H9 (cell line): ENCODE data around the gene CDH23. TPM values are rescaled to one million over a fixed set of nuclear protein-coding genes. Genes with fewer than 3 reads are reported as not detected.

ENCODE experiments used
- DNase-seq: peaks from one replicate; pipeline ENCODE4 v3.0.0-alpha.2; 2017
- H2AFZ ChIP-seq: one replicate; pipeline ENCODE4 v1.6.1; 2013; ENCODE audit warnings: mild to moderate bottlenecking, low read length, control low read depth, moderate library complexity
- H2AK5ac ChIP-seq: 2 replicates; pipeline ENCODE4 v1.6.1; 2013; ENCODE audit warnings: low read length, control low read depth, mixed read lengths; ENCODE audit not compliant: insufficient read length
- H2BK120ac ChIP-seq: one replicate; pipeline ENCODE4 v1.6.1; 2013; ENCODE audit warnings: low read depth, mild to moderate bottlenecking, low read length, control low read depth, inconsistent platforms; ENCODE audit not compliant: poor library complexity, severe bottlenecking
- H2BK12ac ChIP-seq: 2 replicates; pipeline ENCODE4 v1.6.1; 2013; ENCODE audit warnings: low read length, control low read depth, mixed read lengths, low read depth; ENCODE audit not compliant: insufficient read length
- H2BK15ac ChIP-seq: 2 replicates; pipeline ENCODE4 v1.6.1; 2013; ENCODE audit warnings: low read depth, low read length, control low read depth
- H2BK20ac ChIP-seq: one replicate; pipeline ENCODE4 v1.6.1; 2013; ENCODE audit warnings: low read depth, mild to moderate bottlenecking, low read length, control low read depth, inconsistent platforms; ENCODE audit not compliant: poor library complexity, severe bottlenecking
- H2BK5ac ChIP-seq: 2 replicates; pipeline ENCODE4 v1.6.1; 2013; ENCODE audit warnings: low read length, control low read depth, mixed read lengths; ENCODE audit not compliant: insufficient read length
- H3K14ac ChIP-seq: 2 replicates; pipeline ENCODE4 v1.6.1; 2013; ENCODE audit warnings: low read length, control low read depth; ENCODE audit not compliant: insufficient read depth
- H3K18ac ChIP-seq: 2 replicates; pipeline ENCODE4 v1.6.1; 2013; ENCODE audit warnings: low read depth, mild to moderate bottlenecking, mixed read lengths, low read length, control low read depth; ENCODE audit not compliant: insufficient read length
- H3K23ac ChIP-seq: 2 replicates; pipeline ENCODE4 v1.6.1; 2013; ENCODE audit warnings: low read length, control low read depth, mixed read lengths, low read depth; ENCODE audit not compliant: insufficient read length
- H3K23me2 ChIP-seq: 2 replicates; pipeline ENCODE4 v1.6.1; 2013; ENCODE audit warnings: low read depth, mild to moderate bottlenecking, mixed read lengths, low read length, control low read depth; ENCODE audit not compliant: insufficient read length, poor library complexity, severe bottlenecking
- H3K27ac ChIP-seq: 2 replicates; pipeline ENCODE4 v1.5.1; 2013; ENCODE audit warnings: low read length, control low read depth, mixed read lengths, low read depth; ENCODE audit not compliant: insufficient read length
- H3K27me3 ChIP-seq: 2 replicates; pipeline ENCODE4 v1.6.1; 2013; ENCODE audit warnings: low read length, control low read depth, inconsistent platforms; ENCODE audit not compliant: insufficient read depth
- H3K4ac ChIP-seq: 2 replicates; pipeline ENCODE4 v1.6.1; 2013; ENCODE audit warnings: low read depth, mild to moderate bottlenecking, control low read depth, inconsistent platforms, low read length, moderate library complexity
- H3K4me1 ChIP-seq: 2 replicates; pipeline ENCODE4 v1.6.1; 2013; ENCODE audit warnings: low read length, control low read depth, inconsistent platforms; ENCODE audit not compliant: insufficient read depth
- H3K4me2 ChIP-seq: 2 replicates; pipeline ENCODE4 v1.6.1; 2013; ENCODE audit warnings: low read length, control low read depth, mixed read lengths; ENCODE audit not compliant: insufficient read length, insufficient read depth
- H3K56ac ChIP-seq: 2 replicates; pipeline ENCODE4 v1.6.1; 2013; ENCODE audit warnings: low read depth, mild to moderate bottlenecking, mixed read lengths, low read length, control low read depth; ENCODE audit not compliant: insufficient read length
- H3K79me1 ChIP-seq: 2 replicates; pipeline ENCODE4 v1.6.1; 2013; ENCODE audit warnings: low read depth, mild to moderate bottlenecking, moderate library complexity, low read length, control low read depth, inconsistent platforms; ENCODE audit not compliant: insufficient read depth, poor library complexity, severe bottlenecking
- H3K79me2 ChIP-seq: 2 replicates; pipeline ENCODE4 v1.6.1; 2013; ENCODE audit warnings: low read length, control low read depth, inconsistent platforms; ENCODE audit not compliant: insufficient read depth
- H3K9ac ChIP-seq: 2 replicates; pipeline ENCODE4 v1.6.1; 2013; ENCODE audit warnings: low read length, control low read depth, mixed read lengths; ENCODE audit not compliant: insufficient read length; ENCODE audit errors: extremely low read depth
- H3K9me3 ChIP-seq: one replicate; pipeline ENCODE4 v1.6.1; 2013; ENCODE audit warnings: low read depth, low read length, inconsistent platforms; ENCODE audit not compliant: control insufficient read depth
- H3T11ph ChIP-seq: one replicate; pipeline ENCODE4 v1.6.1; 2013; ENCODE audit warnings: mild to moderate bottlenecking, low read length, control low read depth, inconsistent platforms
- H4K20me1 ChIP-seq: one replicate; pipeline ENCODE4 v1.6.1; 2013; ENCODE audit not compliant: control insufficient read depth, insufficient read length, insufficient read depth
- H4K5ac ChIP-seq: 2 replicates; pipeline ENCODE4 v1.6.1; 2013; ENCODE audit warnings: low read depth, mild to moderate bottlenecking, mixed read lengths, low read length, control low read depth; ENCODE audit not compliant: insufficient read length
- H4K8ac ChIP-seq: replicated peaks from 2 replicates; pipeline ENCODE4 v1.6.1; 2013; ENCODE audit warnings: low read length, control low read depth, mixed read lengths, low read depth; ENCODE audit not compliant: insufficient read length
- H4K91ac ChIP-seq: 2 replicates; pipeline ENCODE4 v1.6.1; 2013; ENCODE audit warnings: low read depth, mild to moderate bottlenecking, moderate library complexity, mixed read lengths, low read length, control low read depth; ENCODE audit not compliant: insufficient read length
- H3K27ac Mint-ChIP-seq, 3 experiments: 2 replicates in 2 of 3; 3 replicates in 1 of 3; pipeline ENCODE4 v1.8.0; 2020 to 2021; ENCODE audit warnings: mixed read lengths in 3 of 3, mild to moderate bottlenecking in 1 of 3, moderate library complexity in 1 of 3
- H3K27me3 Mint-ChIP-seq: 2 replicates; pipeline ENCODE4 v1.8.0; 2021; ENCODE audit warnings: low read depth, mild to moderate bottlenecking, moderate library complexity, mixed read lengths
- H3K36me3 Mint-ChIP-seq, 3 experiments: 2 replicates in 2 of 3; 3 replicates in 1 of 3; pipeline ENCODE4 v1.8.0; 2020 to 2021; ENCODE audit warnings: low read depth in 3 of 3, mixed read lengths in 3 of 3; ENCODE audit not compliant: insufficient read depth in 1 of 3
- H3K4me1 Mint-ChIP-seq, 2 experiments: 2 replicates each; pipeline ENCODE4 v1.8.0; 2020; ENCODE audit warnings: mixed read lengths in 2 of 2
- H3K4me3 Mint-ChIP-seq, 2 experiments: 2 replicates in 1 of 2; 3 replicates in 1 of 2; pipeline ENCODE4 v1.8.0; 2020 to 2021; ENCODE audit warnings: mild to moderate bottlenecking in 2 of 2, mixed read lengths in 2 of 2, moderate library complexity in 1 of 2
- H3K9me3 Mint-ChIP-seq, 2 experiments: 2 replicates in 1 of 2; 3 replicates in 1 of 2; pipeline ENCODE4 v1.8.0; 2020; ENCODE audit warnings: mild to moderate bottlenecking in 2 of 2, mixed read lengths in 2 of 2, moderate library complexity in 1 of 2
- CTCF ChIP-seq: fragments of 200-600 bp; sonication (generic); conservative IDR thresholded peaks from 3 replicates; pipeline ENCODE4 v1.8.0; 2021; ENCODE audit warnings: antibody characterized with exemption, mild to moderate bottlenecking
- WGBS: extraction: QIAGEN DNeasy Blood & Tissue Kit; methylation state at CpG from one replicate; pipeline ENCODE4 v1.1.7; 2013; ENCODE audit warnings: missing lambda C conversion rate, low lambda C conversion rate, mixed read lengths; ENCODE audit not compliant: insufficient read length; ENCODE audit errors: extremely low coverage; 5-methylcytosine and 5-hydroxymethylcytosine counted together
- total RNA-seq: library from RNA; stranded (reverse); gene quantifications from 2 replicates; pipeline ENCODE4 v1.2.1, GENCODE V29; 2021

The CDH23 gene
- total RNA-seq, 1 experiment from 2014 or later, result 2.1 TPM

DNA sequence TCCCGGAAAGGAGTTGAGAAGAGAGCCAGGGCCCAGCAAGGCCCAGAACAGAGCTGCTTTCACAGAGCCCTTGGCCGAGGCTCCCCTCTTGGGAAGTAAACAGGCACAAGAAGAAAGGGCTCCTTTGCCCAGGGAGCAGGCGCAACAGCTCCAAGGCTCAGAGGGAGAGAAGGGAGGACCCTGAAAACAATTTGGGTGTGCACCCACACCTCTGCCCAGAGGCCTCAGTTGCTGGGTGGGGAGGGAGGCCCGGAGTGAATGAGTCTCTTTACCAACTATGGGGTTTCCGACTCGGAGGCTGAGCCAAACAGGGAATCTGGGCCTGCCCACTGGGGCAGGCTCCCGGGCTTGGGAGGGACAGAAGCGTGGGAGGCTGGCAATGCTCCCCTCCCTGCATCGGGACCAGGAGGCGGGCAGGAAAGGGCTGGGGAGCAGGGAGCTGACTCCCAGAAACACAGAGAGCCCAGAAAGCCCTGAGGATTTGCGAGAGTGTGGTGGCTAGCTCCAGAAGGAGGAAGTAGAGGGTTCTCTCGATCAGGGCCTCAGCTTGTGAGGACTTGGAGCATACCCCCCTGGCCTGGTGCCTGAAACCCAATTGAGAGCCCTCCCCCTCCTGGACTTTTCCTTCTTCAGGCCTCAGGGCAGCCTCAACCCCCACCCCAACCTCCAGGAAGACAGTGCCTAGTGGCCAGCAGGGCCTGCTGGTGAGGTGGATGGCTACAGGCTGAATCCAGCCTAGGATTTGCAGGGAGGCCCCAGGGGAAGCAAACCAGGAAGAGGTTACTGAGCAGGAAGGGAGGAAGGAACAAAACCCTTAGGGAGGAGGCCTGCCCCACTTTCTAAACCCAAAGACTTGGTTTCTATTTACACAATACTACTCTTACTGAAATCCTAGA, 316.7 kb downstream of the CDH23 start:
- no peak overlapping the region for H3K27ac ChIP-seq
- peaks cover 8% of the 10 kb centered on the region for H3K27me3 Mint-ChIP-seq
- no peak overlapping the region; the same call in 1 of the 2 replicates for H3K4ac ChIP-seq
- H3K27me3 ChIP-seq, result no peaks in the 10 kb centered on the region
- H2BK120ac ChIP-seq, result no peak overlapping the region
- H3K9ac ChIP-seq, result no peak overlapping the region
- peak overlapping the region; percentile 21; the same call in 1 of the 2 replicates for H3K14ac ChIP-seq
- peak overlapping the region in 2 of 3 experiments; percentile 47 to 62; a peak in 3 of 7 replicates for H3K27ac Mint-ChIP-seq
- no peak overlapping the region for H2BK20ac ChIP-seq
- H3K56ac ChIP-seq, result no peak overlapping the region
- H3K9me3 Mint-ChIP-seq, result no peaks in the 10 kb centered on the region
- H3K18ac ChIP-seq, result no peak overlapping the region
- H3K79me1 ChIP-seq, result no peaks in the 10 kb centered on the region
- no peaks in the 10 kb centered on the region for H3K79me2 ChIP-seq
- H3T11ph ChIP-seq, result no peak overlapping the region
- H4K5ac ChIP-seq, result no peak overlapping the region
- WGBS, result no CpG with 5 or more reads among the region's 12 CpGs
- no peak overlapping the region for H4K8ac ChIP-seq
- no peak for TF ChIP-seq CTCF
- no peak overlapping the region for H4K91ac ChIP-seq
- H3K9me3 ChIP-seq, result no peaks in the 10 kb centered on the region
- H3K4me2 ChIP-seq, result no peak overlapping the region
- no peak overlapping the region for H2BK5ac ChIP-seq
- H2BK12ac ChIP-seq, result no peak overlapping the region
- H3K36me3 Mint-ChIP-seq, result no peaks in the 10 kb centered on the region; a peak in 1 of 7 replicates
- H3K23me2 ChIP-seq, result no peaks in the 10 kb centered on the region
- no peaks in the 10 kb centered on the region for H3K4me1 ChIP-seq
- H4K20me1 ChIP-seq, result no peaks in the 10 kb centered on the region
- no peak overlapping the region for H2AK5ac ChIP-seq
- H3K23ac ChIP-seq, result no peak overlapping the region
- peaks cover 6 to 18% of the 10 kb centered on the region in 2 experiments for H3K4me1 Mint-ChIP-seq
- no peak overlapping the region for H3K4me3 Mint-ChIP-seq
- H2BK15ac ChIP-seq, result no peak overlapping the region
- no peak for DNase-seq
- no peak overlapping the region for H2AFZ ChIP-seq
